Brain microvascular endothelial cell (primary cell): ENCODE measurements around the gene NR0B2.
A peak's percentile ranks its signal among the peaks of the same experiment; 100 is the strongest.

Source experiments
- DNase-seq: peaks from one replicate; pipeline ENCODE4 v3.0.0-alpha.2; 2020
- H3K27ac ChIP-seq: fragments of 250-450 bp; sonication (Bioruptor Pico); 2 replicates; pipeline ENCODE4 v1.5.1; 2020; ENCODE audit warnings: mild to moderate bottlenecking, moderate library complexity
- H3K27me3 ChIP-seq: fragments of 250-450 bp; sonication (Bioruptor Pico); replicated peaks from 2 replicates; pipeline ENCODE4 v1.5.1; 2020; ENCODE audit warnings: mild to moderate bottlenecking
- H3K36me3 ChIP-seq: fragments of 250-450 bp; sonication (Bioruptor Pico); replicated peaks from 2 replicates; pipeline ENCODE4 v1.5.1; 2020; ENCODE audit warnings: mild to moderate bottlenecking
- H3K4me3 ChIP-seq: 2 replicates; pipeline ENCODE4 v1.5.1; 2011; ENCODE audit warnings: low read depth, mild to moderate bottlenecking, control low read depth, low read length, moderate library complexity
- CTCF ChIP-seq: IDR thresholded peaks from 2 replicates; pipeline ENCODE4 v1.5.1; 2011; ENCODE audit warnings: low read depth, mild to moderate bottlenecking, moderate library complexity, low read length, control low read depth, inconsistent platforms; ENCODE audit errors: missing control alignments
- in situ Hi-C: cut with HindIII; loops from 2 replicates; pipeline ENCODE4 v1.10.0; 2017; ENCODE audit warnings: low sequenced_read_pairs, low pct_ligation_motif_present

Gene NR0B2

GRCh38 chr1:26923711-26924110 is 9.9 kb upstream of the NR0B2 start:
- peak; percentile 70 for DNase-seq
- Histone ChIP-seq H3K36me3 (peaks cover 34% of the 10 kb centered on the region), H3K4me3 (no peak overlapping the region), H3K27ac (peak overlapping the region; percentile 32), H3K27me3 (no peaks in the 10 kb centered on the region)
- in situ Hi-C loops = no loop called here
- no peak for TF ChIP-seq CTCF

GRCh38 chr1:26922901-26923300 is 9.1 kb upstream of the NR0B2 start:
- peaks cover 29% of the 10 kb centered on the region for H3K36me3 ChIP-seq
- H3K4me3 ChIP-seq = peak overlapping the region; percentile 88
- DNase-seq = no peak
- in situ Hi-C loops = no loop called here
- no peaks in the 10 kb centered on the region for H3K27me3 ChIP-seq
- H3K27ac ChIP-seq = no peak overlapping the region
- TF ChIP-seq CTCF = no peak

GRCh38 chr1:26922431-26922729 is 8.6 kb upstream of the NR0B2 start:
- peaks cover 26% of the 10 kb centered on the region for H3K36me3 ChIP-seq
- no peak for TF ChIP-seq CTCF
- no peak for DNase-seq
- H3K27me3 ChIP-seq = no peaks in the 10 kb centered on the region
- peak overlapping the region; percentile 81 for H3K27ac ChIP-seq
- H3K4me3 ChIP-seq = peak overlapping the region; percentile 88
- in situ Hi-C loops = no loop called here

- Histone ChIP-seq H3K4me3 (peak within 1 kb of the TSS; percentile 88), H3K27ac (peak within 1 kb of the TSS; percentile 81), H3K27me3 (no peaks in the 10 kb centered on the region), H3K36me3 (peaks cover 23% of the 10 kb centered on the region)
- in situ Hi-C loops = no loop called here
- no peak for TF ChIP-seq CTCF
- DNase-seq = peak; percentile 98
These were observed 8.0 kb upstream of the NR0B2 start, which contains the start of gene NUDC for GRCh38 chr1:26921540-26922430. Gene NUDC, plus strand, starts transcription at chr1:26921743. Its CDS starts 106 bp downstream, at chr1:26921849.

- in situ Hi-C loops = no loop called here
- peak overlapping the region; percentile 56 for H3K27ac ChIP-seq
These were observed 7.4 kb upstream of the NR0B2 start for GRCh38 chr1:26921126-26921539.

More at GRCh38 chr1:26921126-26921539, 7.4 kb upstream of the NR0B2 start:
- peaks cover 17% of the 10 kb centered on the region for H3K36me3 ChIP-seq
- H3K27me3 ChIP-seq = no peaks in the 10 kb centered on the region
- no peak for TF ChIP-seq CTCF
- peak overlapping the region; percentile 88 for H3K4me3 ChIP-seq
- no peak for DNase-seq
